NCI-H1105 (cell line): ENCODE measurements around the gene KIF6.
"Not testable (repeated sequence)": the region's sequence is repeated elsewhere in the genome, so short reads cannot be mapped to it uniquely, and the experiment has no call there.

Experiments used
- DNase-seq: peaks from one replicate; lab custom pipeline; 2025; lab: John Stamatoyannopoulos, UW

Gene KIF6

DNA sequence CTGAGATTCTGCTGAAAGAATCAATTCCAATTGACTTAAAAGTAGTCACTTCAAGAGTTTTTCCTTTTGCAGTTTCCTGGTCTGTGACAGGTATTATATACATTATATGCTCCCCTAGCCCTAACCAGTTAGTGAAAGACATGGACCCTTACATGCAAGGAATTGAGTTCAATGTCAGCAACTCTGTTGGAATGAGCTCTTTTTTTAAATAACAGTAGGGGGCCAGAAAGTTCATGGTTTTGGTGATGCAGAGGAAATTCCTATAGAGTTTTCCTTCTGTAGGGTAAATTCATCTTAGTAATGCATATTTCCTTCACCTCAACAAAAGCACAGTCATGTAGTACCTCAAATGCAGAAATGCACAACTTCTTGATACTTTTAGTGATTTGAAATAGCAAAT lies 172.2 kb downstream of the KIF6 start:
- DNase-seq: no peak

- no peak for DNase-seq
Observed at GRCh38 chr6:39550191-39550590, 175.0 kb downstream of the KIF6 start.

DNA sequence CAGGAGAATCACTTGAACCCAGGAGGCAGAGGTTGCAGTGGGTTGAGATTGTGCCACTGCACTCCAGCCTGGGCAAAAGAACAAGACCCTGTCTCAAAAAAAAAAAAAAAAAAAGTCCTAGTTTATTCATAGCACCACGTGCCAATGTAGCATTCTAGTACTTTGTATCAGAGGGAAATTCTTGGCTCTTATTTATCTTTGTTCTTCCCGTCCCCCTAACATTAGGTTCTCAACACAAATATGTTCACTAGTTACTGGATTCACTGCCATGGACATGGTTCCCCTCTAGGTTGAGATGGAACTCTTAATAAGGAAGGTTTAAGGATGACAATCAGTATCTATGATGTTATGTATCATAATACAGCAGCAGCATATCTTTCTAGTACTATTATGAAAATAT lies 178.5 kb downstream of the KIF6 start:
- DNase-seq: no peak

GRCh38 chr6:39543950-39544349 lies 181.3 kb downstream of the KIF6 start:
- DNase-seq: no peak

GRCh38 chr6:39543095-39543494 lies 182.1 kb downstream of the KIF6 start:
- DNase-seq: no peak

- no peak for DNase-seq
Observed at GRCh38 chr6:39540454-39540853, 184.8 kb downstream of the KIF6 start.

DNA sequence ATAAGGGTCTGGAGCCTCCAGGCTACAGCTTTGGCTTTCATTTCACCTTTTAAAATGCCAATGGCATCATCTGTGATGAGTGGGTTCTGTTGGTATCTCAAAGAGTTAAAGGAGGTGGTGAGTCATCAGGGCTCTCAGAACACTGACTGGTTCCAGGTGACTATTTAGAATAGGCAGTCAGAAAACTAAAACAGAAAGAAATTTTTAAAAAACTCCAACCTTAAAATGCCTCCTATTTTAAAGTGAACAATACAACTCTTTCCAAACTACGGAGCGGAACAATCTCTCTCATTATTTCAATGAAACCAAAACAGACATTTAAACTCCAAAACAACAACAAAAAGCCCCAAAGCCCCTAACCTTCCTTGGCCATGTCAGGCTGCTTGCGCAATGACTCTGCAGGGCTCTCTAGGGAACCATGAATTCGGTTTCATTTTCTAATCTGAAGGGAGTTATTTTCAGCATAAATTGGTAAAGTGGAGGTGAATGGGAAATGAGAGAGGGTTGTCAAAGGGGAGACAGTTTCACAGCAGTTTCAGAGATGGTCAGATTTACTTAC lies 194.9 kb downstream of the KIF6 start:
- no peak for DNase-seq

- no peak for DNase-seq
Observed at GRCh38 chr6:39527792-39528564, 197.2 kb downstream of the KIF6 start.

GRCh38 chr6:39524007-39524406 lies 201.2 kb downstream of the KIF6 start:
- no peak for DNase-seq

GRCh38 chr6:39521958-39522357 lies 203.2 kb downstream of the KIF6 start:
- no peak for DNase-seq

DNA sequence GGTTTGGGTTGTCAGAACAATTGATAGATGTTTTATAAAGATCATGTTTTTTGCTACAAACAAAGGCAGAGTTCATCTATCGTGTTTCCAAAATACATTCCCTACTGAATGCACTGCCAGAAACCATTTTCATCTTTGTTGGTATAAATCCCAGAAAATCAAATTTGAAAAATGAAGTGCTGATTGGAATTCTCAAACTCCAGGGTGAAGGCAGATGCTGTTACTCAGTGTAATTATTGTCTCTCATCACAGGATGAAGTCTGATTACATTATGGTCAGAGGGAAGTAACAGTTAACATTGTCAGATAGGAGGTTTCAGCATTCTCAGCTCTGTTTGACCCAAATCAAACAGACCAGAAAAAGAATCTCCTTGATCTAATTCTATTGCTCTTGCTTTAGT lies 204.3 kb downstream of the KIF6 start:
- no peak for DNase-seq

DNA sequence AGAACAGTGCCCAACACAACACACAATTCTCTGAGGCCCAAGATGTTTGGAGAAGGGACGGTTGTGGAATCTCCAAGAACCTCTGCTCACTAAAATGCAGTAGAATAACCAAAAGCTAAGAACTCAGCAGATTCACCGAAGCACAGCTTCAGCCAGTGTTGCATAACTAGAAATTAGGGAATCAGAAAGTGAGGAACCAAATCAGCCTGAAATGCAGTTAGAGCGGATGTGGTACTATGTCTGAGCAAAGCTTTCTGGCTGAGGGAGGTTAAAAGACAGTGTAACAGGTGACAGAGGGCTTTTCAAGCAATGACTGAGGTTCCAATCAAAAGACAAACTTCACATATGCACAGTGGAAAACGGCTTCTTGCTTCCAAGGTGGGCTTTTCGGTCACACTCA lies 204.8 kb downstream of the KIF6 start:
- no peak for DNase-seq

- no peak for DNase-seq
Observed at GRCh38 chr6:39518221-39518620, 207.0 kb downstream of the KIF6 start.

- DNase-seq: no peak
Observed at GRCh38 chr6:39517756-39518155, 207.5 kb downstream of the KIF6 start.

DNA sequence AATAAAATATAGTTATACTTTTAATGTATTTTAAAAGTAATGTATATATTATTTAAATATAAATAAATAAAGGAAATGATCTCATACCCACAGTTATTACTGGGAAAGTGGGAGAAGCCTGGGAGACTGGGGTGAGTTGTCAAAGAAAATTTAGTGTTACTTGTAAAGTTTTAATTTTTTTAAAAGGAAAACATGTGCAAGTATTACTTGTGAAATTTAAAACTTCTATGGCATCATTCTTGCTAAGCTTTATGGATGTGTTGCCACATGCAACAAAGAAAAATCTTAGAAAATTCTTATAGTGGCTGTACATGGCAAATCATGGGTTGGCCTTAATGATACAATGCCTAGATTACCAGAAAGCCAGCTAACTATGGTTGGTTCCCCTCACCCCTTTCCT lies 208.7 kb downstream of the KIF6 start:
- DNase-seq: no peak

DNA sequence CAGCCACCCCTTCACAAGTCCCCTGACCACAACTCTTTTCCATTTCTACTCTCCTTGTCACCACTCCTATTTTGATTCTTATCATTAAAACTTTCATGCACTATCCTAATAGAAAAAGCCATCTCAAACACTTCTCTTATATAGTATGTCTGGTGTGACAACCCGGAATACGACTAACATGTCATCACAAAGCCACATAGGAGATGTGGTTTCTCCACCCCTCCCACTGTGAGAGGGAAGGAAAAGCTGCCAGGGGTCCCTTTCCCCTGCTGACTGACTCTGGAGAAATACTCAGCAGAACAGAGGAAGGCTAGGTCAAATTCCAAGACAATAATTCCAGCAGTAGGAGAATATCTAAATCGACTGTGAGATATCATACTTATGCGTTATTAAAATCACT lies 209.7 kb downstream of the KIF6 start:
- DNase-seq: no peak

DNA sequence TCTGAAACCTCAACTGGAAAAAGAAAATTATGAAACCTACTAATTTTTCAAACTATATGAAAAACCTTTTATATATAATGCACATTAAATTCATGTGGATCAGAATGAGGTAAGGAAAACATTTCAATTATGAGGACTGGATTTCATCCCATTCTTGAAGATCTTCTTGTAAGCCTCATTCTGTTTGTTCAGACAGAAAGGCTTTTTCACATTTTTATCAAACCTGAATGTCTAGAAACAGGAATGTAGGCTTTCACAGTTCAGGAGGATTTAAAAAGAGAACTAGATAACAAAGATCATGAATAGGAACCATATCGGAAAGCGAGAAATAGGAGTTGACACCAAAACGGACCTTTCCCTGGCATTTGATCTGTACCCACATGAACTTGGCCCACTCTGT lies 210.2 kb downstream of the KIF6 start:
- no peak for DNase-seq

GRCh38 chr6:39509831-39510230 lies 215.4 kb downstream of the KIF6 start:
- not testable (repeated sequence) for DNase-seq

DNA sequence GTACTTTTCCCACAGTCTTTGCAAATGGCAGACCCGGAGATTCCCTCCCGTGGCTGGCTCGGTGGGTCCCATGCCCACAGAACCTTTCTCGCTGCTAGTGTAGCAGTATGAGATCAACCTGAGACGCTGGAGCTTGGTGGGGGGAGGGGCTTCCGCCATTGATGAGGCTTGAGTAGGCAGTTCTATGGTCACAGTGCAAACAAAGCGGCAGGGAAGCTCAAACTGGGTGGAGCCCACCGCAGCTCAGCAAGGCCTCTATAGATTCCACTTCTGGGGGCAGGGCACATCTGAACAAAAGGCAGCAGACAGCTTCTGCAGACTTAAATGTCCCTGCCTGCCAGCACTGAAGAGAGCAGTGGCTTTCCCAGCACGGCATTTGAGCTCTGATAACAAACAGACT lies 216.7 kb downstream of the KIF6 start:
- DNase-seq: no peak

- DNase-seq: no peak
Observed at GRCh38 chr6:39507331-39507998, 217.7 kb downstream of the KIF6 start.

DNA sequence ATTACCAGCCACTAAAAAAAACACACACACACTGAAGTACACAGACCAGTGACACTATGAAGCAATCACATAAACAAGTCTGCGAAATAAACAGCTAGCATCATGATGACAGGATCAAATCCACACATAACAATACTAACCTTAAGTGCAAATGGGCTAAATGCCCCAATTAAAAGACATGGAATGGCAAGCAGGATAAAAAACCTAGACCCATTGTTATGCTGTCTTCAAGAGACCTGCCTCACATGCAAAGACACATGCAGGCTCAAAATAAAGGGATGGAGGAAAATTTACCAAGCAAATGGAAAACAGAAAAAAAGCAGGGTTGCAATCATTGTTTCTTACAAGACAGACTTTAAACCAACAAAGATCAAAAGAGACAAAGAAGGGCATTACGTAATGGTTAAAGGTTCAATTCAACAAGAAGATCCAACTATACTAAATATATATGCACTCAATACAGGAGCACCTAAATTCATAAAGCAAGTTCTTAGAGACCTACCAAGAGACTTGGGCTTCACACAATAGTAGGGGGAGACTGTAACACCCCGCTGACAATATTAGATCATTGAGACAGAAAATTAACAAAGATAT lies 222.7 kb downstream of the KIF6 start:
- DNase-seq: not testable (repeated sequence)

GRCh38 chr6:39499053-39499452 lies 226.2 kb downstream of the KIF6 start:
- no peak for DNase-seq

- DNase-seq: no peak
Observed at GRCh38 chr6:39498096-39498495, 227.1 kb downstream of the KIF6 start.
